ENCODE results near the gene SCUBE1.

GRCh38 chr22:43299736-43300135, 43.4 kb downstream of the SCUBE1 start:
- TF ChIP-seq CTCF (IDR thresholded peaks at IDR 0.05; ENCODE audit: low read depth, low read length): no peak
- TF ChIP-seq POLR2A (IDR thresholded peaks at IDR 0.05; ENCODE audit: extremely low read depth, insufficient read length): no peak
